HG03575 (cell line): ENCODE data around the gene TSFM.

Experiments used
- ATAC-seq: cut with Tn5 transposase; IDR thresholded peaks from one replicate; pipeline ENCODE4 v1.9.1; 2021; ENCODE audit not compliant: unreplicated experiment, insufficient number of reproducible peaks, low FRiP score; ENCODE audit errors: extremely low read depth

Gene TSFM

DNA sequence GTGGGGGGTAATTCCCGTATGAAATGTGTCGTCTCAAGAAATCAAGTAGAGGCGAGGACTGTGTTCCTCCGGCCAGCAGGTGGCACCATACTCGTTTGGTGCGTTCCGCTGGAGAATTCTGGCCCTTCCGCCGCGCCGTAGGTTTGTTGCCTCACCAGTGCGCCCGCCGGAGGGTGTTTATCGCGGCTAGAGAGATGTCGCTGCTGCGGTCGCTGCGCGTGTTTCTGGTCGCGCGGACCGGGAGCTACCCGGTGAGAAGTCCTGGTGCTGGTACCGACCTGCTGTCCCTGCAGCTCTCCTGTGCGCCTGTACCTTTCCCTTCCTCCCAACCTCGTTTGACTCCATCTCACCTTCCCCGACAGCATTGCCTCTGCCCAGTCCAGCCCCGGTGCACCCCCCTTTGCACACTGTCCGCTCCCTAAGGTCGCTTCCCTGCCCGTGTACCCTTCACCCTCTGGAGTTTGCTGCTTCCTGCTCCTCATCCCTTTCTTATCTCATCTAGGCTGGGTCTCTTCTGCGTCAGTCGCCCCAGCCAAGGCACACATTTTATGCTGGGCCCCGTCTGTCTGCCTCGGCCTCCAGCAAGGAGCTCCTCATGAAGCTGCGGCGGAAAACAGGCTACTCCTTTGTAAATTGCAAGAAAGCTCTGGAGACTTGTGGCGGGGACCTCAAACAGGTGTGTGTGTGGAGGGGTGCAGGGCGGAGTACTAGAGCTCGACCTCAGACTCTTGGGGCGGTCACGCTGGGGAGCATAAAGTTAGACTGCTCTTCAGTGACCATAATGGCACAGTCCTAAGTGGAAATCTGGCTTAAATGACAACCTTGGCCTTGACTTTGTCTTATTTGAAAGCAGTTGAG, at the start of gene TSFM:
Gene TSFM, plus strand, starts transcription at position 180 of the 858 bp plus-strand sequence. Its CDS starts 15 bp downstream, at position 195.
- peak; percentile 38 for ATAC-seq

DNA sequence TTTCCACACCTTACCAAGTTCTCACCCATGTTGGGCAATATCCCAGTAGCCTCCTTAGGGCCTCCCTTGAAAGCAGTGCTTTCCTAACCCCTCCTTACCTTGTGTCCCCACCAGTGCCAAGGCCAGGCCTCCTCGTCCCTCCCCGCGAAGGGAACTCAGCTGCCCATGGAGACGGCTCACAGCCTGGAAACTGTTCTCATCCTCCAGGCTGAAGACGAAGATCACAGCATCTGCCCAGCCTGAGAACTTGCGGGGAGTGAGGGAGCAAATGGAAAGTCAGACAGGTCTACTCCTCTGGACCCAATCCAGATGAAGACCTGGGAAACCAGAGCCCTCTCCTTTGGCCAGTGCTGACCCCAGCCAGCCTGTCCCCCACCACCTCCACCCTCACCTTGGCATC, 48.7 kb upstream of the TSFM start:
- no peak for ATAC-seq

DNA sequence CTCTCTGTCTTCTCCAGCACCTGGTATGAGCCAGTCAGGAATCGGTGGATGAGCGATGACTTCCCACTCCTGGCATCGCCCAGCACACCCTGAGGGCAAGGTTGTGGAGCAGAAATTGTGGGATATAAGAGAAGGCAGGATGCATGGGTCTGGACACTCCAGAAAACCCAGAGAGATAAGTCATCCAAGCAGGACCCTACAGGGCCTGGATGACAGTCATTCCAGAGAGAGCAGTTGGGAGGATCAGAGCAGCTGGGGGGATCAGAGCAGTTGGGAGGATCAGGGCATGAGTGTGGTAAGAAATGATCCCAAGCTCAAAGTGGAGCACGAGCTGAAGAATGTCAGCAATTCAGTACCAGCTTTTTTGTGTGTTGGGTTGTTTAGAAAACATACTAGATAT, 48.0 kb upstream of the TSFM start:
- no peak for ATAC-seq

DNA sequence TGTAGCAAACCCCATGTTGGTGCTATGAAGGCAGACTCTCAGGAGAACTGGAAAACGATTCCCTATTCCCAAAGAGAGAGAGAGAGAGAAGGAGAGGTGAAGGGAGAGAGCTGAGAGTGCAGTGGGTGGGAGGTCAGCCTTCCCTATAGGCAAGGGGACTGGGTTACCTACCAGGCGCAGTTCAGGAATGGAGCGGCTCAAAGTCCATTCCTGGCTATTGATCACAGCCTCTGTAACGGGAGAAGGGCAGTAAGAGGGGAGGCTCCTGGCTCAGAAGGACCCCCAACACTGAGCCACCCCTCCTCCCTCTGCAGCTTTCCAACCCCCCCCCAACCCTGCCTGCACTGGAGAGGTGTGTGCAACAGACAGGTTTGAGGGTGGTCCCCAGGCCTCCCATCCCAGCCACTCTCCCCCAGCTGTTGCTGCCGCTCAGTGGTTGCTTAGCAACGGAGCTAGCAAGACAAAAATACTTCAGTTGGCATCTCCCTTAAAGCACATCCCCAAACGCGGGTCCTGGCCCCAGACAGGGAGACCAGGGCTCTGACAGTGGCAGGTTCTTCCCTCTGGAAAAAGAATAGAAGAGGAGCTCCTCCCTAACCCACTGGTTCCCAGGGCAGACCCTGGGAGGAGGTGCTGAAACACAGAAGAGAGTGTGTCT, 47.3 kb upstream of the TSFM start:
- no peak for ATAC-seq

DNA sequence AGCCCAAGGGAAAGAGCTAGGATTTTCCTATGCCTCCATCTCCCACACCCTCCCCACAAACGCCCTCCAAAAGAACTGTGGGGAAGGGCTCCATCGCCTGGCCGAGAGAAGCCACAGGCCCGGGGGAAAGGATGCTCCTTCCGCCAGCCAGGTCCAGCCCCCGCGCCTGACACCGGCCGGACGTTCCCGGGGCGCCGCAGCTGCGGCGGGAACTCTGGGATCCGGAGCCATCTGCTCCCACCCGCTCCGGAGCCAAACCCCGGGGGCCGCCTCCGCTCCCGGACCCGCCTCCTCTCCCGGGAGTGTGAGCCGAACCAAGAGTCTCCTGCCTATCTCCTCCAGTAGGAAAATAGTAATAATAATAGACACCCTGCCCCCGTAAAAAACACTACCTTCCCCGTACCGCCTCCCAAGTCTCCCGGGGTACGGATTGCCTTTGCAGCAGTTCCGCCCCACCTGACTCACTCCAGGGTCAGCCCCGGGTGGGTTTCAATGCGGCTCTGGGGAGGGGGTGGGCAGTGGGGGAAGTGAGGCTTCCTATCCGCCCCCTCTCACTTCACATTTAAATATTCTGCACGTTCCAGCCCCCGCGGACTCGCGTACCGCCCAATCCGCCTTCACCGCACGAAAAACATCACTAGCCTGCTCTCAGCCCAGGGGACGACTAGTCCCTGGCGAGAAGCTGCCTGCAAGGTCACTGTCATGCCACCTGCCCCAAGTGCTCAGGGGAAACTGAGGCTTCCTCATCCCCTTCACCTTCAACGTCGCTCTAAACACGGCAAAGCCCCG, 46.4 kb upstream of the TSFM start:
- no peak for ATAC-seq

GRCh38 chr12:57736741-57737466, 45.7 kb upstream of the TSFM start:
- ATAC-seq = no peak

- no peak for ATAC-seq
Measured at GRCh38 chr12:57737467-57738460, 44.8 kb upstream of the TSFM start.

DNA sequence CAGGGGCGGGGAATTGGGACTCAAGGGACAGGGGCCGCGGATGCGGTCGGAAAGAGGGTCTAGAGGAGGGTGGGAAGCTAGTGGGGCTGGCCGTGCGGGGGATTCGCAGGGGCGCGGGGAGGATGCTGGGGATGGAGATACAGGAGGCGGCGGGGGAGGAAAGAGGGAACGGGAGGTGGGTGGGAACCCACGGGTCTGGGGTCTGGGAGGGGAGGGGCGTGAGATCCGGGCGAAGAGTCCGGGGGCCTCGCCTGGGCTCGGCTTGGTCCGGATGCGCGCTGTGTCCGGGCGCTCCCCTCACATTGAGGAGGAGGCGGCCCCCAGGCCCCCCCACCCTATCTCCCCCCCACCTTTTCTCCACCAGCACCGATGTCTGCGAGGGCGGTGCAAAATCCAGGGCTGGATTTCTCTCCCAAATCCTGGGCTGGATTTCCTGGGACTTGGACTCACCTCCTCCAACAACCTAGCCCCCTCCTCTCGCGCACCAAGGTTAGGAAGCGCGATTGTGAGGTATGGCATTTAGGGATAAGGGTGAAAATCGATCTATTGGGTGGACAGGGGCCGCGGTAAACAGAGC, 43.8 kb upstream of the TSFM start, which contains the start of gene AGAP2:
Gene AGAP2, minus strand, starts transcription at position 82 of the 577 bp plus-strand sequence. CDS start 496 bp downstream, outside the sequence.
- ATAC-seq = no peak

DNA sequence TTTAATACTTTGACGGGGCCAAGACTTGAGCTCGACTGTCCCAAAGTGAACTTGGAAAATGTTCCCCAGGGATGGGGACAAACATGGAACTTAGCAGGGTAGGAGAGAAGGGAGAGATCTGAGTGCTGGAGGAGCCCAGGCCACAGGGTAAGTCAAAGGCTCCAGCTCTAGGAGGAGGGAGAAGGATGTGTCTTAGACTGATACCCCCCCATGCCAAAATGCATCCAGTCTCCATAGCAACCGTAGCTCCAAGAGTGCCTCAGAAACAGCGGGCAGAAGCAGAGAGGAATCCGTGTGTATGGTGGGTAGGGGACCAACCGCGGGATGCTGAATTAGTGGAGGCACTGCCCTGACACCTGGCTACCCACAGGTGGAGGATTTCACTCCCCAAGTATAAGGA, 43.2 kb upstream of the TSFM start:
- ATAC-seq = no peak

DNA sequence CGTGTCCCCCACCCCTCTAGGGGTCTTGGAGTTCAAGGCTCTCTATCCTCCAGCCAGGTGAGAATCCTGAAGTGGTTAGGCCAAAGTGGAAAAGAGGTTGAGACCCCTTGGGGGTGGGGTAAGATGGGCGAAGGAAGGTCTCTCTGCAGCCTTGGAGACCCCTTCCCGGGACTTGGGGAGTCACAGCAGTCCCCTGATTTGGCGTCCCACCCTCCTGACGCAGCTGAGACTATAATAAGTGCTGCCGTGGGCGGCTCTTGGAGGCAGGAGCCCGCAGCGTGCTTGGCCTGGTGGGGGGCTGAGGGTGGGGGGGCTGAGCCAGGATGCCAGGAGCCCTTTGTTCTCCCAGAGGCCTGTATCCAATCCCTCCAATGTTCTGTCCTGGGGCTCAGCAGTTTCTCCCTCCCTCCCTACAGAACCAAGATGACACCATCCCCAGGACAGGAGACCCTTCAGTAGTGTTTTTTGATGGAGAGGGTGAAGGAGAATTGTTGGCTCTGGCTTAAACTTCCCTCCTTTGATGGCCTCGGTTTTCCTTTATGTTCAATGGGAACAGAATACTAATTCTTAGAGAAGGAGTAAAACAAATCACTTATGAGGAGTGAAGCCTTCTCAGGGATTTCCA, 42.6 kb upstream of the TSFM start:
- no peak for ATAC-seq

- ATAC-seq = no peak
Measured at GRCh38 chr12:57740656-57741412, 41.8 kb upstream of the TSFM start.

DNA sequence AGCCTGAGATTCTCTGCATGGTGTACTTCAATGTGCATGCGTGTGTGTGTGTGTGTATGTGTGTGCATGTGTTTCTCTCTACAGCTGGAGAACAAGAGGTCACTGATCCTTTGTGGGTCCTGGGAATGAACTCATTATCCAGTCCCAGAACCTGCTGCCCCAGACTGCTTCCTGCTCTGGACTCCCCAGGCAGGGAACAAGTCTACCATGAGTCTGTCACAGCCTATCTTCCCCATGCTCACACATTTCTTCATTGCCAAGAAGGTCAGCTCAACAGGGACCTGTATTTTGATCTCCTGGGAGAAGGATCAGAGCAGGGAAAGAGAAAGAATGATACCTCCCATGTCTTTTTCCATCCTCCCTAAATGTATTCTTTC, 41.2 kb upstream of the TSFM start:
- ATAC-seq = no peak

DNA sequence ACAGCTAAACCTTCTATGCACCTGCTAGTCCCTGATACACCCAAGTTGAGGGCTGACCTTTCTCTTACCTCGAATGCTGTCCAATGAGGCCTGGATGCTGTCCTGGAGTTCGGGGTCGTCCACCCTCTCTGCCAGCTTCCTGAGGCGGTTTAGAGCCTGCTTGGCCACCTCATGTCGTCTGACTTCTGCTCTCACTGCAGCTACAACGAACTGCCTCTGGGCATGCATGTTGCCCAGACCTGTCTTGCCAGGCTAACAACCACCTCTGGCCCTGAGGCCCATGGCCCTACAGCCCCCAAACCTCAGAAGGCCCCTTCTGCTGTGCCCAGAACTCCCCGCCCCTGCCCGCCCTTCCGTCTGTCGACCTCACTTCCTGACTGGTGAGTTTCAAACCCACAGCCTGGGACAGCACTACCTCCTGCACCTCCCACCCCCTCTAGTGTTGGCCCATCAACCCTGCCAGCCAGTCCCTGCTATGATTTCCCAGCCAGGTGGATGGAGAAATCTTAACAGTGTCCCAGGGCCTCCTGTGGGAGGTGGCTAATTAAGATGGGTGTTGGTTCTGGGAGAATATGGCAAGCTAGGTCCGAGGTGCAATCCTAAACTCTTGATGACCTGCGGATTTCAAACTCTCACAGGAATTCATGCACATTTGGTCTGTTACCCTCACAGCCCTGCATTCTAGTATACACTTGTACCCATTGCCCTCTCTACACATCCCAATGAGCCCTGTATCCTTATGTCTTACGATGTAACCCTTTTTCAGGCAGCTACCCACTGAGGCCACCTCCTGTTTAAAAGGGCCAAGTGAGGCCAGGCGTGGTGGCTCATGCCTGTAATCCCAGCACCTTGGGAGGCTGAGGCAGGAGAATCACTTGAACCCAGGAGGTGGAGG, 40.5 kb upstream of the TSFM start:
- no peak for ATAC-seq

DNA sequence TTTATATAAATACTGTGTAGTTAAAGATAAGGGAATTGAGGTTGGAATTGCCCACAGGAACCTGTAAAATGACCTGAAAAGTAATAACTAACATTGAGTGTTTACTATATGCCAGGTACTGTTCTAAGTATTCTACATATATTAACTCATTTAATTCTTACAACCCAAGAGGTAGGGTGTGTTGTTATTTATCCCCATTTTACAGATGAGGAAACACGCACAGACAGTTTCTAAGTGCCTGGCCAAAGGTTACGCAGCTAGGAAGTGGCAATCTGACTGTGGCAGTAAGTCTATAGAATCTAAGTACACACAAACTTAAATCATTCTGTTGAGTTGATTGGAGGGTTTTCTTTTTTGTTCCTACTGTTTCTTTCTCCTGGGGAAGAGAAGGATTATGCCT, 38.8 kb upstream of the TSFM start:
- ATAC-seq = no peak

- ATAC-seq = no peak
Measured at GRCh38 chr12:57744194-57744776, 38.3 kb upstream of the TSFM start.
